Epithelial cell of esophagus (primary cell): ENCODE measurements around the gene MATN4.

ENCODE experiments used
- DNase-seq: peaks from one replicate; pipeline ENCODE4 v3.0.0; 2010; ENCODE audit warnings: low read depth
- H3K4me3 ChIP-seq: 2 replicates; pipeline ENCODE4 v1.5.1; 2011; ENCODE audit warnings: mild to moderate bottlenecking, low read length, control low read depth
- CTCF ChIP-seq: IDR thresholded peaks from 2 replicates; pipeline ENCODE4 v1.5.1; 2011; ENCODE audit warnings: low read depth, mild to moderate bottlenecking, low read length, control low read depth, inconsistent platforms; ENCODE audit not compliant: insufficient read depth; ENCODE audit errors: missing control alignments

MATN4 gene

GRCh38 chr20:45339799-45340198, 31.7 kb upstream of the MATN4 start:
- no peak for DNase-seq
- TF ChIP-seq CTCF: no peak
- no peak overlapping the region for H3K4me3 ChIP-seq

- TF ChIP-seq CTCF: no peak
- H3K4me3 ChIP-seq: no peak overlapping the region
- peak; percentile 94 for DNase-seq
Measured at GRCh38 chr20:45339084-45339483, 31.0 kb upstream of the MATN4 start.

- TF ChIP-seq CTCF: no peak
- DNase-seq: peak; percentile 51
- no peak overlapping the region for H3K4me3 ChIP-seq
Measured at GRCh38 chr20:45338121-45339030, 30.3 kb upstream of the MATN4 start.

GRCh38 chr20:45337367-45338120, 29.4 kb upstream of the MATN4 start:
- DNase-seq: peak; percentile 88
- H3K4me3 ChIP-seq: no peak overlapping the region
- TF ChIP-seq CTCF: no peak

GRCh38 chr20:45336530-45337366, 28.6 kb upstream of the MATN4 start:
- TF ChIP-seq CTCF: no peak
- DNase-seq: peak; percentile 99
- no peak overlapping the region for H3K4me3 ChIP-seq

- no peak for TF ChIP-seq CTCF
- DNase-seq: no peak
- H3K4me3 ChIP-seq: no peak overlapping the region
Measured at GRCh38 chr20:45330476-45330875, 22.4 kb upstream of the MATN4 start.
